Esophagus squamous epithelium (tissue), 5 donors: ENCODE results near the gene B4GALNT2. TPM values are rescaled to one million over a fixed set of nuclear protein-coding genes. Genes with fewer than 3 reads are reported as not detected.

Source experiments
- DNase-seq: peaks from one replicate; lab custom pipeline; 2025; lab: John Stamatoyannopoulos, UW
- H3K27ac ChIP-seq, 4 donors: fragments of 200-600 bp; sonication (generic); one replicate each; pipeline ENCODE4 v1.5.1; 2016 to 2019; ENCODE audit warnings: mild to moderate bottlenecking in 1 of 4
- H3K27me3 ChIP-seq, 4 donors: fragments of 200-600 bp; sonication (generic); 1 replicate in 3 of 4; 2 replicates in 1 of 4; pipeline versions ENCODE4 v1.5.1 to v1.6.0; 2017 to 2021; ENCODE audit warnings: antibody characterized with exemption in 1 of 4
- H3K36me3 ChIP-seq, 3 donors: fragments of 200-600 bp; sonication (generic); one replicate each; pipeline ENCODE4 v1.5.1; 2016 to 2019
- H3K4me1 ChIP-seq, 3 donors: fragments of 200-600 bp; sonication (generic); one replicate each; pipeline ENCODE4 v1.5.1; 2017 to 2019
- H3K4me3 ChIP-seq, 4 donors: fragments of 200-600 bp; sonication (generic); 1 replicate in 3 of 4; 2 replicates in 1 of 4; pipeline ENCODE4 v1.5.1; 2016 to 2019; ENCODE audit warnings: mild to moderate bottlenecking in 2 of 4, moderate library complexity in 1 of 4
- H3K9me3 ChIP-seq, 3 donors: fragments of 200-600 bp; sonication (generic); one replicate each; pipeline ENCODE4 v1.5.1; 2016 to 2019
- CTCF ChIP-seq, 6 experiments: fragments of 450-650 bp in 4 of 6; fragments of 200-600 bp in 2 of 6; sonication (generic) in 2 of 6; IDR thresholded peaks; one replicate each; pipeline ENCODE4 v1.5.1; 2016 to 2019; ENCODE audit warnings: antibody characterized with exemption in 6 of 6, mild to moderate bottlenecking in 4 of 6, moderate library complexity in 4 of 6
- POLR2A ChIP-seq, 4 donors: fragments of 450-650 bp; IDR thresholded peaks; one replicate each; pipeline ENCODE4 v1.6.1; 2017; ENCODE audit warnings: antibody characterized with exemption in 4 of 4, mild to moderate bottlenecking in 4 of 4, moderate library complexity in 3 of 4
- WGBS, 2 donors: methylation state at CpG; one replicate each; pipeline ENCODE4 v1.1.5; 2018; 5-methylcytosine and 5-hydroxymethylcytosine counted together
- intact Hi-C: fragments of 100-400 bp; cut with DNase I; formaldehyde crosslinking; loops from one replicate; pipeline ENCODE4 v1.15.0; 2022
- total RNA-seq, 4 donors: library from RNA; depleted of rRNA; stranded (reverse); fragments of >200 nt; gene quantifications; one replicate each; pipeline ENCODE4 v1.1.0, GENCODE V29; 2016
- donor health status: DM: yes; HTN: yes; CAD: no.

Gene B4GALNT2
- total RNA-seq, 4 donors from 2014 or later, result 0.04 TPM; not detected in 3

DNA sequence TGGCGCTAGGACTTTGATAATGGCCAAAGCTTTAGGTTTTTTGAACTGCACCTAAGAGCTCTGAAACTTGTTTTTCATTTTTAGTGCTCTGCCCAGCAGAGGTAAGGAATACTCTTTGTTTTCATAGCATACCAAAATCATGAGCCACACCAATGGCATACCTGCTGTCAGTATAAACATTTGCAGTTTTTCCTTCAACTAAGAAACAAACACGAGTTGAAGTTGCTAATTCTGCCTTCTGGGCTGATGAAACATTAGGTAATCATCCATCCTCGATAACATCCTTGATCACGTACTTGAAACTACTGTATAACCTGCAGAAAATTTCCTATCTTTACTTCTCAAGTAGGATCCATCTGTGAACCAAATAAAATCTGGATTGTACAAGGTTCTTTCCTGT is 20.6 kb upstream of the B4GALNT2 start:
- DNase-seq, result no peak
- Histone ChIP-seq H3K36me3 (no peaks in the 10 kb centered on the region), H3K27me3 (peaks cover 0 to 20% (median 0%) of the 10 kb centered on the region in 4 donors), H3K4me1 (peaks cover 0 to 27% (median 0%) of the 10 kb centered on the region in 3 donors), H3K27ac (no peak overlapping the region), H3K9me3 (no peaks in the 10 kb centered on the region), H3K4me3 (no peak overlapping the region)
- no peak for TF ChIP-seq CTCF (IDR thresholded peaks at IDR 0.05)
- 41 to 52% methylated on average over 4 of the region's 4 CpGs for WGBS, 2 donors
- intact Hi-C loops, result no loop called here

- Histone ChIP-seq H3K27me3 (peaks cover 0 to 30% (median 0%) of the 10 kb centered on the region in 4 donors), H3K4me3 (no peak overlapping the region), H3K9me3 (no peaks in the 10 kb centered on the region), H3K4me1 (peaks cover 0 to 33% (median 5%) of the 10 kb centered on the region in 3 donors), H3K27ac (no peak overlapping the region), H3K36me3 (no peaks in the 10 kb centered on the region)
- no peak for DNase-seq
- no peak for TF ChIP-seq POLR2A (IDR thresholded peaks at IDR 0.05)
- no peak for TF ChIP-seq CTCF (IDR thresholded peaks at IDR 0.05)
- intact Hi-C loops, result no loop called here
- 90 to 95% methylated on average over 1 of the region's 1 CpG for WGBS, 2 donors
Observed at GRCh38 chr17:49112936-49113335, 19.6 kb upstream of the B4GALNT2 start.

DNA sequence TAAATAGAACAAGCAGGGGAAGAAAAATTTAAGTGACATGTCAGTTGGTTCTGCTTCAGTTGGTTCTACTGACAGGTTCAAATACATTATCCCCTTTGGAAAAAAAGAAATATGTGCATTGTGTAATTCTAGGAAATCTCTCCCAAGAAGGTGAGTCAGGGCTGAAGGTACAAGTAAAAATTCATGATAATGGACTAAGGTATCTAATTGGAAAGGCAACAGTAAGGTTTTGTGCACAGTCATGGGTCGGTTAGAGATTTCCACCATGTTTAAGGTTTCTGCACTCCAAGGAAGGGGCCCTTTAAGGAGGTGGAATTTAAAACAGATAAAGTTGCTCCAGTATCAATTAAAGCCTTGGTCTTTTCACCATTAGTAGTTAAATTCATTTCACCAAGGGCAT is 17.9 kb upstream of the B4GALNT2 start:
- DNase-seq, result no peak
- intact Hi-C loops, result no loop called here
- Histone ChIP-seq H3K27ac (no peak overlapping the region), H3K4me1 (peaks cover 0 to 25% (median 5%) of the 10 kb centered on the region in 3 donors), H3K27me3 (peaks cover 0 to 38% (median 0%) of the 10 kb centered on the region in 4 donors), H3K4me3 (no peak overlapping the region), H3K36me3 (no peaks in the 10 kb centered on the region), H3K9me3 (no peaks in the 10 kb centered on the region)
- TF ChIP-seq CTCF (IDR thresholded peaks at IDR 0.05), result no peak
- no peak for TF ChIP-seq POLR2A (IDR thresholded peaks at IDR 0.05)
- WGBS, 2 donors, result 42 to 64% methylated on average over 1 of the region's 1 CpG

GRCh38 chr17:49117587-49118230 is 14.9 kb upstream of the B4GALNT2 start:
- no peak for DNase-seq
- intact Hi-C loops, result no loop called here
- no peak for TF ChIP-seq POLR2A (IDR thresholded peaks at IDR 0.05)
- no peak for TF ChIP-seq CTCF (IDR thresholded peaks at IDR 0.05)
- H3K27me3 ChIP-seq, result peaks cover 0 to 43% (median 0%) of the 10 kb centered on the region in 4 donors
- peak overlapping the region in 1 of 4 donors; percentile 13 for H3K27ac ChIP-seq
- no peak overlapping the region for H3K4me3 ChIP-seq
- whole genome bisulfite sequencing, 2 donors, result 60 to 74% methylated on average over 1 to 2 of the region's 2 CpGs
- H3K4me1 ChIP-seq, result peaks cover 0 to 41% (median 5%) of the 10 kb centered on the region in 3 donors
- H3K9me3 ChIP-seq, result no peaks in the 10 kb centered on the region
- no peaks in the 10 kb centered on the region for H3K36me3 ChIP-seq

- WGBS, 2 donors, result 55 to 70% methylated on average over 3 of the region's 3 CpGs
- H3K36me3 ChIP-seq, result no peaks in the 10 kb centered on the region
- intact Hi-C loops, result no loop called here
- H3K9me3 ChIP-seq, result no peaks in the 10 kb centered on the region
- H3K27me3 ChIP-seq, result peaks cover 0 to 39% (median 0%) of the 10 kb centered on the region in 4 donors
- no peak overlapping the region for H3K27ac ChIP-seq
- no peak overlapping the region for H3K4me3 ChIP-seq
- TF ChIP-seq CTCF (IDR thresholded peaks at IDR 0.05) (no peak), POLR2A (IDR thresholded peaks at IDR 0.05) (no peak)
- no peak for DNase-seq
- peaks cover 0 to 28% (median 5%) of the 10 kb centered on the region in 3 donors for H3K4me1 ChIP-seq
Observed at GRCh38 chr17:49120166-49120565, 12.4 kb upstream of the B4GALNT2 start.
